ENCODE data around the gene CALHM4.

CALHM4 gene

GRCh38 chr6:116530436-116530835, 23.1 kb upstream of the CALHM4 start:
- Histone ChIP-seq H3K27ac (ENCODE audit: low read depth, low read length) (no peak overlapping the region), H3F3A (ENCODE audit: insufficient read depth) (no peaks in the 10 kb centered on the region), H3K9ac (ENCODE audit: low read length) (no peak overlapping the region), H3K27me3 (ENCODE audit: low read length) (no peaks in the 10 kb centered on the region), H3K79me2 (ENCODE audit: insufficient read depth, low read length) (no peaks in the 10 kb centered on the region), H3K4me3 (ENCODE audit: insufficient read depth, low read length, poor library complexity, severe bottlenecking) (no peak overlapping the region), H2AFZ (ENCODE audit: low read depth, low read length, severe bottlenecking) (no peak overlapping the region), H3K36me3 (ENCODE audit: low read length) (no peaks in the 10 kb centered on the region), H4K20me1 (ENCODE audit: low read depth, low read length) (no peaks in the 10 kb centered on the region), H3K9me3 (ENCODE audit: insufficient read depth, low read length) (no peaks in the 10 kb centered on the region), H3K9me2 (replicated peaks; ENCODE audit: insufficient read depth, low read length) (no peaks in the 10 kb centered on the region), H3K4me2 (ENCODE audit: low read depth, low read length, poor library complexity, severe bottlenecking) (no peak overlapping the region)
- TF ChIP-seq EZH2phosphoT487 (conservative IDR thresholded peaks at IDR 0.05; ENCODE audit: low read length): no peak
- TF ChIP-seq CTCF (IDR thresholded peaks at IDR 0.05; ENCODE audit: insufficient read depth, low read length, poor library complexity, severe bottlenecking): no peak

- H3K4me2 ChIP-seq (ENCODE audit: low read depth, low read length, poor library complexity, severe bottlenecking): no peak overlapping the region
- peak; percentile 73 for TF ChIP-seq CTCF (IDR thresholded peaks at IDR 0.05; ENCODE audit: insufficient read depth, low read length, poor library complexity, severe bottlenecking)
- TF ChIP-seq EZH2phosphoT487 (conservative IDR thresholded peaks at IDR 0.05; ENCODE audit: low read length): no peak
- no peak overlapping the region for H2AFZ ChIP-seq (ENCODE audit: low read depth, low read length, severe bottlenecking)
- no peak overlapping the region for H3K27ac ChIP-seq (ENCODE audit: low read depth, low read length)
- no peaks in the 10 kb centered on the region for H3F3A ChIP-seq (ENCODE audit: insufficient read depth)
- H3K27me3 ChIP-seq (ENCODE audit: low read length): no peaks in the 10 kb centered on the region
- no peak overlapping the region for H3K9ac ChIP-seq (ENCODE audit: low read length)
- no peaks in the 10 kb centered on the region for H3K9me3 ChIP-seq (ENCODE audit: insufficient read depth, low read length)
- no peaks in the 10 kb centered on the region for H3K79me2 ChIP-seq (ENCODE audit: insufficient read depth, low read length)
- H3K4me3 ChIP-seq (ENCODE audit: insufficient read depth, low read length, poor library complexity, severe bottlenecking): no peak overlapping the region
- H4K20me1 ChIP-seq (ENCODE audit: low read depth, low read length): no peaks in the 10 kb centered on the region
- no peaks in the 10 kb centered on the region for H3K36me3 ChIP-seq (ENCODE audit: low read length)
- no peaks in the 10 kb centered on the region for H3K9me2 ChIP-seq (replicated peaks; ENCODE audit: insufficient read depth, low read length)
Measured at GRCh38 chr6:116531675-116532570, 21.6 kb upstream of the CALHM4 start.

GRCh38 chr6:116533233-116533957, 20.2 kb upstream of the CALHM4 start:
- no peaks in the 10 kb centered on the region for H4K20me1 ChIP-seq (ENCODE audit: low read depth, low read length)
- no peak overlapping the region for H3K9ac ChIP-seq (ENCODE audit: low read length)
- no peak overlapping the region for H3K27ac ChIP-seq (ENCODE audit: low read depth, low read length)
- no peaks in the 10 kb centered on the region for H3K9me2 ChIP-seq (replicated peaks; ENCODE audit: insufficient read depth, low read length)
- no peaks in the 10 kb centered on the region for H3F3A ChIP-seq (ENCODE audit: insufficient read depth)
- H3K79me2 ChIP-seq (ENCODE audit: insufficient read depth, low read length): no peaks in the 10 kb centered on the region
- no peaks in the 10 kb centered on the region for H3K9me3 ChIP-seq (ENCODE audit: insufficient read depth, low read length)
- no peak overlapping the region for H2AFZ ChIP-seq (ENCODE audit: low read depth, low read length, severe bottlenecking)
- TF ChIP-seq EZH2phosphoT487 (conservative IDR thresholded peaks at IDR 0.05; ENCODE audit: low read length) (no peak), CTCF (IDR thresholded peaks at IDR 0.05; ENCODE audit: insufficient read depth, low read length, poor library complexity, severe bottlenecking) (no peak)
- no peak overlapping the region for H3K4me2 ChIP-seq (ENCODE audit: low read depth, low read length, poor library complexity, severe bottlenecking)
- no peak overlapping the region for H3K4me3 ChIP-seq (ENCODE audit: insufficient read depth, low read length, poor library complexity, severe bottlenecking)
- no peaks in the 10 kb centered on the region for H3K27me3 ChIP-seq (ENCODE audit: low read length)
- no peaks in the 10 kb centered on the region for H3K36me3 ChIP-seq (ENCODE audit: low read length)

Measured in SU-DHL-6 (cell line).